Body of pancreas (tissue), 4 donors: Measurements from ENCODE around the gene MVB12A.

Experiments used
- POLR2A ChIP-seq, 3 donors: fragments of 450-650 bp; IDR thresholded peaks; one replicate each; pipeline ENCODE4 v1.6.1; 2016; ENCODE audit warnings: antibody characterized with exemption in 3 of 3, mild to moderate bottlenecking in 2 of 3
- TF ChIP-seq, protein P1 (sequence below), 7 experiments: fragments of 450-650 bp in 4 of 7; fragments of 200-600 bp in 3 of 7; sonication (generic) in 3 of 7; IDR thresholded peaks; one replicate each; pipeline ENCODE4 v1.5.1; 2016 to 2019; ENCODE audit warnings: antibody characterized with exemption in 7 of 7

DNA sequence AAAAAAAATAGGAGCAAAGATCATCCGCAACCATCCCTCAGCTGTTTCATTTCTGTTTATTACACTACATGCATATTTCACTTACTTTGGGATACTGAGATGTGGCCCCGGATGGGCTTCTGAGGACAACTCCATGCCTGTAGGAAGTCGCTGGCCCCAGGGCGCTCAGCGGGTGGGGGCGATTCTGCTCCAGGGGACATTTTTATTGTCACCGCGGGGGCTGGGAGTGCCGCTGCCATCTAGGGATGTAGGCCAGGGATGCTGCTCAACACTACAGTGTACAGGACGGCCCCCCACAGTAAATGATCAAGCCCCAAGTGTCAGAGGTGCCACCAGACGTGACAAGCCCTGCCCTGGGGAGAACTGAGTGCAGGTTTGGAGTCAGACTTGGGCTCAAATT lies 8.0 kb upstream of the MVB12A start:
- TF ChIP-seq, protein P1, sequence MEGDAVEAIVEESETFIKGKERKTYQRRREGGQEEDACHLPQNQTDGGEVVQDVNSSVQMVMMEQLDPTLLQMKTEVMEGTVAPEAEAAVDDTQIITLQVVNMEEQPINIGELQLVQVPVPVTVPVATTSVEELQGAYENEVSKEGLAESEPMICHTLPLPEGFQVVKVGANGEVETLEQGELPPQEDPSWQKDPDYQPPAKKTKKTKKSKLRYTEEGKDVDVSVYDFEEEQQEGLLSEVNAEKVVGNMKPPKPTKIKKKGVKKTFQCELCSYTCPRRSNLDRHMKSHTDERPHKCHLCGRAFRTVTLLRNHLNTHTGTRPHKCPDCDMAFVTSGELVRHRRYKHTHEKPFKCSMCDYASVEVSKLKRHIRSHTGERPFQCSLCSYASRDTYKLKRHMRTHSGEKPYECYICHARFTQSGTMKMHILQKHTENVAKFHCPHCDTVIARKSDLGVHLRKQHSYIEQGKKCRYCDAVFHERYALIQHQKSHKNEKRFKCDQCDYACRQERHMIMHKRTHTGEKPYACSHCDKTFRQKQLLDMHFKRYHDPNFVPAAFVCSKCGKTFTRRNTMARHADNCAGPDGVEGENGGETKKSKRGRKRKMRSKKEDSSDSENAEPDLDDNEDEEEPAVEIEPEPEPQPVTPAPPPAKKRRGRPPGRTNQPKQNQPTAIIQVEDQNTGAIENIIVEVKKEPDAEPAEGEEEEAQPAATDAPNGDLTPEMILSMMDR (IDR thresholded peaks at IDR 0.05) = no peak
- TF ChIP-seq POLR2A (IDR thresholded peaks at IDR 0.05) = no peak
